Small intestine (tissue), 7 donors: ENCODE measurements around the gene COP1. TPM values are rescaled to one million over a fixed set of nuclear protein-coding genes. Genes with fewer than 3 reads are reported as not detected.

Source experiments
- DNase-seq, 2 donors: peaks; one replicate each; pipeline versions ENCODE4 v3.0.0 to v3.0.0-alpha.2; 2013
- FAIRE-seq: peaks from 2 replicates; lab custom pipeline; 2012; peaks lifted over from hg19 to GRCh38; lab: Jason Lieb, UNC
- H3K27ac ChIP-seq, 3 donors: one replicate each; pipeline ENCODE4 v1.5.1; 2013; ENCODE audit warnings: low read length in 2 of 3, mild to moderate bottlenecking in 2 of 3, control low read depth in 1 of 3, inconsistent platforms in 1 of 3, low read depth in 1 of 3, moderate library complexity in 1 of 3
- H3K27me3 ChIP-seq, 3 donors: one replicate each; pipeline ENCODE4 v1.6.1; 2013; ENCODE audit warnings: low read length in 3 of 3, inconsistent platforms in 1 of 3; ENCODE audit not compliant: control insufficient read depth in 3 of 3, insufficient read depth in 3 of 3
- H3K36me3 ChIP-seq, 3 donors: one replicate each; pipeline ENCODE4 v1.6.1; 2013; ENCODE audit warnings: low read length in 3 of 3, inconsistent platforms in 1 of 3, low read depth in 1 of 3, mild to moderate bottlenecking in 1 of 3, moderate library complexity in 1 of 3; ENCODE audit not compliant: control insufficient read depth in 3 of 3, insufficient read depth in 2 of 3
- H3K4me1 ChIP-seq, 3 donors: one replicate each; pipeline ENCODE4 v1.6.1; 2013; ENCODE audit warnings: low read length in 2 of 3, inconsistent platforms in 1 of 3, low read depth in 1 of 3, mild to moderate bottlenecking in 1 of 3, moderate library complexity in 1 of 3; ENCODE audit not compliant: control insufficient read depth in 3 of 3, insufficient read depth in 2 of 3
- H3K4me3 ChIP-seq, 3 donors: one replicate each; pipeline ENCODE4 v1.5.1; 2013; ENCODE audit warnings: low read length in 3 of 3, control low read depth in 1 of 3, inconsistent platforms in 1 of 3, low read depth in 1 of 3, mild to moderate bottlenecking in 1 of 3, moderate library complexity in 1 of 3
- H3K9me3 ChIP-seq, 2 donors: one replicate each; pipeline ENCODE4 v1.6.1; 2013; ENCODE audit warnings: low read depth in 1 of 2, low read length in 1 of 2; ENCODE audit not compliant: control insufficient read depth in 2 of 2, insufficient read depth in 1 of 2
- WGBS, 3 donors: extraction: QIAGEN DNeasy Blood & Tissue Kit; methylation state at CpG; one replicate each; pipeline ENCODE4 v1.1.7; 2013; 5-methylcytosine and 5-hydroxymethylcytosine counted together
- polyA plus RNA-seq, 4 donors: library from polyadenylated mRNA; stranded (reverse) in 3 of 4; unstranded in 1 of 4; fragments of 200-250 nt in 3 of 4; fragments of 120-200 nt in 1 of 4; gene quantifications; one replicate each; pipeline versions ENCODE4 v1.2.1 to v1.2.3, GENCODE V29; 2013
- donor health status: healthy with polysubstance abuse.
- donor health status: control.
- donor health status: control.
- donor health status: Bipolar disorder and iron deficiency.
- donor health status: healthy.

The COP1 gene
- polyA plus RNA-seq, 4 donors, result 34.2 to 68.4 (median 42.7) TPM

- H3K4me3 ChIP-seq, result no peak overlapping the region
- H3K27ac ChIP-seq, result no peak overlapping the region
- H3K27me3 ChIP-seq, result no peaks in the 10 kb centered on the region
- DNase-seq (no peak), FAIRE-seq (no peak)
- no peaks in the 10 kb centered on the region for H3K4me1 ChIP-seq
- H3K9me3 ChIP-seq, result peaks cover 0 to 6% of the 10 kb centered on the region in 2 donors
- peaks cover 0 to 2% (median 0%) of the 10 kb centered on the region in 3 donors for H3K36me3 ChIP-seq
- 89 to 93% (median 92%) methylated on average over 3 of the region's 3 CpGs for WGBS, 3 donors
Observed at GRCh38 chr1:175904808-175905207, 302.3 kb downstream of the COP1 start.

GRCh38 chr1:175902281-175902680 lies 304.8 kb downstream of the COP1 start:
- no peaks in the 10 kb centered on the region for H3K4me1 ChIP-seq
- FAIRE-seq (no peak), DNase-seq (no peak)
- peaks cover 0 to 2% (median 0%) of the 10 kb centered on the region in 3 donors for H3K36me3 ChIP-seq
- no peak overlapping the region for H3K4me3 ChIP-seq
- H3K27me3 ChIP-seq, result no peaks in the 10 kb centered on the region
- H3K9me3 ChIP-seq, result peaks cover 0 to 6% of the 10 kb centered on the region in 2 donors
- H3K27ac ChIP-seq, result no peak overlapping the region
- 90 to 94% (median 91%) methylated on average over 8 of the region's 8 CpGs for WGBS, 3 donors

- Histone ChIP-seq H3K27me3 (no peaks in the 10 kb centered on the region), H3K36me3 (peaks cover 0 to 2% (median 0%) of the 10 kb centered on the region in 3 donors), H3K4me3 (no peak overlapping the region), H3K4me1 (no peaks in the 10 kb centered on the region), H3K27ac (no peak overlapping the region), H3K9me3 (peaks cover 0 to 6% of the 10 kb centered on the region in 2 donors)
- no peak for FAIRE-seq
- no peak for DNase-seq
- 83 to 87% (median 83%) methylated on average over 5 of the region's 5 CpGs for WGBS, 3 donors
Observed at GRCh38 chr1:175901076-175901836, 305.8 kb downstream of the COP1 start.

DNA sequence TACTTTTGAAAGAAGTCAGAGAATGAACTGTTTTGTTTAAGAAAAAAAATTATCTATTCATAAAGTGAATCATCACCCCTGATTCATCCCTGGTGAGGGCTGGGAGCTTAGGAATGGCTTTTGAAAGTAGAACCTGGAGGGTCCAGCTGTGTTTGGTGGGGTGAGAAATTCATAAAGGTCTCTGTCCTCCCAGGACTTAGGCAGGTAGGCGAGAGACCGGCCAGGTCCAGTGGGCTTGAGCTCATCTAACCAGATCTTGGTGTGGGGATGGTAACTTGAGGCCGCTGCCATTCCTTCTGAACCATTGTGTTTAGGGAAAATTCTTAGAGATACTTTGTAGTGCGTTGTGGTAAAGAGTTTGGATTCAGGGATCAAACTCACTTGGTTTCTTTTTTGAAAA lies 306.9 kb downstream of the COP1 start:
- DNase-seq (no peak), FAIRE-seq (no peak)
- Histone ChIP-seq H3K27me3 (no peaks in the 10 kb centered on the region), H3K4me1 (no peaks in the 10 kb centered on the region), H3K4me3 (no peak overlapping the region), H3K27ac (no peak overlapping the region), H3K9me3 (peaks cover 0 to 8% of the 10 kb centered on the region in 2 donors), H3K36me3 (peaks cover 0 to 2% (median 0%) of the 10 kb centered on the region in 3 donors)
- WGBS, 3 donors, result 93 to 94% (median 93%) methylated on average over 4 of the region's 4 CpGs

- no peak for FAIRE-seq
- 83 to 93% (median 87%) methylated on average over 1 of the region's 1 CpG for WGBS, 3 donors
- peaks cover 0 to 7% (median 0%) of the 10 kb centered on the region in 3 donors for H3K4me1 ChIP-seq
Observed at GRCh38 chr1:175895966-175896365, 311.1 kb downstream of the COP1 start.

More at GRCh38 chr1:175895966-175896365, 311.1 kb downstream of the COP1 start:
- no peaks in the 10 kb centered on the region for H3K27me3 ChIP-seq
- no peak for DNase-seq
- no peak overlapping the region for H3K4me3 ChIP-seq
- H3K36me3 ChIP-seq, result no peaks in the 10 kb centered on the region
- H3K27ac ChIP-seq, result no peak overlapping the region
- peaks cover 0 to 2% of the 10 kb centered on the region in 2 donors for H3K9me3 ChIP-seq
